SK-N-SH treated with all-trans-retinoic acid at 6 μM for 48 hours (cell line): Measurements from ENCODE around the gene HIVEP3.

ENCODE experiments used
- CSDC2 ChIP-seq: fragments of 250-450 bp; sonication (Bioruptor Pico); IDR thresholded peaks from 2 replicates; pipeline ENCODE4 v1.5.0; 2020; ENCODE audit warnings: mild to moderate bottlenecking, moderate library complexity
- PATZ1 ChIP-seq: fragments of 250-450 bp; sonication (Bioruptor Pico); IDR thresholded peaks from 2 replicates; pipeline ENCODE4 v1.8.0; 2020; ENCODE audit warnings: mild to moderate bottlenecking, moderate library complexity, borderline replicate concordance

- TF ChIP-seq CSDC2 (CRISPR knock-in tag), result no peak
- TF ChIP-seq PATZ1, result no peak
Measured at GRCh38 chr1:41493626-41494350, 424.9 kb downstream of the HIVEP3 start.
